Cardiac fibroblast (primary cell): ENCODE data around the gene KMT5B.

Experiments
- DNase-seq, 2 donors: peaks; one replicate each; pipeline versions ENCODE4 v3.0.0 to v3.0.0-alpha.2; 2010; ENCODE audit warnings: low read depth in 2 of 2
- H3K4me3 ChIP-seq, 2 donors: replicated peaks in 1 of 2; 1 replicate in 1 of 2; 2 replicates in 1 of 2; pipeline ENCODE4 v1.5.1; 2011; ENCODE audit warnings: low read depth in 2 of 2, low read length in 2 of 2, mild to moderate bottlenecking in 2 of 2, moderate library complexity in 1 of 2
- TF ChIP-seq, protein P1 (sequence below): IDR thresholded peaks from one replicate; pipeline ENCODE4 v1.5.1; 2011; ENCODE audit warnings: low read depth, mild to moderate bottlenecking, low read length, inconsistent platforms

KMT5B gene

DNA sequence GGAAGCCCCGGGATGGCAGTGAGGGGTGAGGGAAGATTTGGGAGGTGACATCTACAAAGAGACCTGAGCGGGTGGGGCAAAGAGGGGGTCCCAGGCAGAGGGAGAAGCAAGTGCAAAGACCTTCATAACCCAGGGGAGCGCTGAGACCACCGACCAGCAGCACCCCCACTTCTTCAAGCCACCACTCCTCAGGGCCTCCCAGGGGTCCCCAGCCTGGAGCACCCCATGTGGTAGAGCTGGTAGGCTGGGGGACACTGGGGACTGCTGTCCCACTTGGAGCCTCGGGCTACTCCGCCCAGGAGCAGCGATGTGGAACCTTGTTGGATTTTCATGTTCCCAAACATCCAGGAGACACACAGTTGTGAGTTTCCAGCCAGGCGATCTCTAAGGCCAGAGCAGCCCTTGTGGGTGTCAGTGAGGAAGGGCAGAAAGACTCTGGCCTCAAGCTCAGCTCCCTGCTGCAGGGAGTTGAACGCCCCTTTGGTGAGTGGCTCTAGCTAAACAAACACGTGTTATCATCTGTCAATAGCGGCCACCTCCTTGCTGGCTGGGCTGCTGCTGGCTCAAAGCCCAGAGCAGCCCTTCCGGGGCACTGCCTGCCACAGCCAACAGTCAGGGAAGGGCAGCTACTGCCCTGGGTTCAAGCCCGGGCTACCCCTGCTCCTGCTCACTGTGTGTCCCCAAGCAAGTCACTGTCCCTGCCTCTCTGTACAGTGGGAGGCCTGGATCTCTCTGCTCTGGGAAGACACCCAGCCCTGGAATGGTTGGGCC lies 66.2 kb downstream of the KMT5B start:
- no peak overlapping the region for H3K4me3 ChIP-seq
- TF ChIP-seq, protein P1, sequence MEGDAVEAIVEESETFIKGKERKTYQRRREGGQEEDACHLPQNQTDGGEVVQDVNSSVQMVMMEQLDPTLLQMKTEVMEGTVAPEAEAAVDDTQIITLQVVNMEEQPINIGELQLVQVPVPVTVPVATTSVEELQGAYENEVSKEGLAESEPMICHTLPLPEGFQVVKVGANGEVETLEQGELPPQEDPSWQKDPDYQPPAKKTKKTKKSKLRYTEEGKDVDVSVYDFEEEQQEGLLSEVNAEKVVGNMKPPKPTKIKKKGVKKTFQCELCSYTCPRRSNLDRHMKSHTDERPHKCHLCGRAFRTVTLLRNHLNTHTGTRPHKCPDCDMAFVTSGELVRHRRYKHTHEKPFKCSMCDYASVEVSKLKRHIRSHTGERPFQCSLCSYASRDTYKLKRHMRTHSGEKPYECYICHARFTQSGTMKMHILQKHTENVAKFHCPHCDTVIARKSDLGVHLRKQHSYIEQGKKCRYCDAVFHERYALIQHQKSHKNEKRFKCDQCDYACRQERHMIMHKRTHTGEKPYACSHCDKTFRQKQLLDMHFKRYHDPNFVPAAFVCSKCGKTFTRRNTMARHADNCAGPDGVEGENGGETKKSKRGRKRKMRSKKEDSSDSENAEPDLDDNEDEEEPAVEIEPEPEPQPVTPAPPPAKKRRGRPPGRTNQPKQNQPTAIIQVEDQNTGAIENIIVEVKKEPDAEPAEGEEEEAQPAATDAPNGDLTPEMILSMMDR, result no peak
- peak; percentile 22 to 61 for DNase-seq

- H3K4me3 ChIP-seq, result no peak overlapping the region
- TF ChIP-seq, protein P1, result no peak
- DNase-seq, result peak in 1 of 2 donors; percentile 38
These were observed 67.0 kb downstream of the KMT5B start for GRCh38 chr11:68146010-68146540.

GRCh38 chr11:68145120-68145866 lies 67.8 kb downstream of the KMT5B start:
- DNase-seq, result no peak
- no peak overlapping the region for H3K4me3 ChIP-seq
- TF ChIP-seq, protein P1, result no peak

- DNase-seq, result no peak
- H3K4me3 ChIP-seq, result no peak overlapping the region
- TF ChIP-seq, protein P1, result no peak
These were observed 69.8 kb downstream of the KMT5B start for GRCh38 chr11:68143310-68143689.

GRCh38 chr11:68142441-68143309 lies 70.4 kb downstream of the KMT5B start:
- no peak for DNase-seq
- no peak overlapping the region for H3K4me3 ChIP-seq
- TF ChIP-seq, protein P1, result no peak

GRCh38 chr11:68142028-68142412 lies 71.1 kb downstream of the KMT5B start:
- TF ChIP-seq, protein P1, result no peak
- H3K4me3 ChIP-seq, result no peak overlapping the region
- DNase-seq, result no peak
